Chondrocyte (in vitro differentiated cells): ENCODE results near the gene PHACTR1. TPM values are rescaled to one million over a fixed set of nuclear protein-coding genes. Genes with fewer than 3 reads are reported as not detected.

Experiments used
- DNase-seq: peaks from one replicate; pipeline ENCODE4 v3.0.0; 2021; ENCODE audit warnings: mixed read lengths, low spot score
- H3K27ac Mint-ChIP-seq: one replicate; pipeline ENCODE4 v1.8.0; 2021; ENCODE audit warnings: mild to moderate bottlenecking, moderate library complexity, mixed read lengths; ENCODE audit not compliant: unreplicated experiment
- H3K27me3 Mint-ChIP-seq: 2 replicates; pipeline ENCODE4 v1.8.0; 2021; ENCODE audit warnings: low read depth, mixed read lengths
- H3K36me3 Mint-ChIP-seq: 2 replicates; pipeline ENCODE4 v1.8.0; 2021; ENCODE audit warnings: low read depth, mixed read lengths
- H3K4me1 Mint-ChIP-seq: 2 replicates; pipeline ENCODE4 v1.8.0; 2021; ENCODE audit warnings: low read depth, mild to moderate bottlenecking, mixed read lengths
- H3K4me3 Mint-ChIP-seq: one replicate; pipeline ENCODE4 v1.8.0; 2021; ENCODE audit warnings: mild to moderate bottlenecking, moderate library complexity, mixed read lengths; ENCODE audit not compliant: unreplicated experiment
- H3K9me3 Mint-ChIP-seq: 2 replicates; pipeline ENCODE4 v1.8.0; 2021; ENCODE audit warnings: low read depth, mixed read lengths
- long read RNA-seq: library from polyadenylated mRNA; stranded (forward); transcript quantifications from one replicate; pipeline ENCODE4 v2.0.0, GENCODE V29; 2021
- total RNA-seq: library from RNA; stranded (reverse); gene quantifications from 3 replicates; pipeline ENCODE4 v1.2.1, GENCODE V29; 2021
- TF ChIP-seq, protein P1 (sequence below): fragments of 200-600 bp; sonication (generic); IDR thresholded peaks from 2 replicates; pipeline ENCODE4 v1.5.0; 2021; ENCODE audit warnings: antibody characterized with exemption, mild to moderate bottlenecking, moderate library complexity

PHACTR1 gene
- total RNA-seq, result 2.1 to 3.7 TPM (median 2.5 TPM) in 3 replicates
- long read RNA-seq, partial matches to known transcripts, result 0 of 1 reads
- long read RNA-seq, other reads (novel, unspliced or antisense), result 1 of 1 reads

DNA sequence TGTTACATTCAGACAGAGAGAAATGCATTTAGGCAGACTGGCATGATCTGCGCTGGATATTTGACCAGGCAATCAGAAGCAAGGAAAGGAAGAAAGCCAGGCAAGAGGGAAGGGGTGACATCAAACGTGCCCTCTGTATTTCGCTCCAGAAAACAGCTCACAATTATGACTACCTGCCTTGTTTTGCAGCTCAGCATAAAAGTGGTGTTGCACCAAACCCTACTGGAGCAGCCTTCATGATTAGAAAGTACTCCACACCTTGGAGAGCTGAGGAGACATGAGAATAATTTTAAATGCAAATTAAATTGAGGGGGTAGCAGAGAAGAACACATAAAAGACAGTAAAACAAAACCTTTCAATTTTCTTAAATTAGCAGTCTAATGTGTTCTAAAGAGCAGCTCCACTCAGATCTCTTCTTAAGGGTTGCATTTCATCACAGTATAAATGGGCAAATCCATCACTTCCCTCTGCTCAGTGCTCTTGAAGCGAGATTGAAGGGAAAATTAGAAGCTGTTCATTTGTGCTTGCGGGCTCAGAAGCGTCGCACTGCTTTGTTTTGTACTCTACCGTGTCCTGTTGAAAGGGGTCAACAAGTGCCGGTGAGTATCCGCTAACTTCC, at the start of gene PHACTR1:
Gene PHACTR1, plus strand, starts transcription at position 470 of the 619 bp plus-strand sequence.
- no peaks in the 10 kb centered on the region for H3K9me3 Mint-ChIP-seq

DNA sequence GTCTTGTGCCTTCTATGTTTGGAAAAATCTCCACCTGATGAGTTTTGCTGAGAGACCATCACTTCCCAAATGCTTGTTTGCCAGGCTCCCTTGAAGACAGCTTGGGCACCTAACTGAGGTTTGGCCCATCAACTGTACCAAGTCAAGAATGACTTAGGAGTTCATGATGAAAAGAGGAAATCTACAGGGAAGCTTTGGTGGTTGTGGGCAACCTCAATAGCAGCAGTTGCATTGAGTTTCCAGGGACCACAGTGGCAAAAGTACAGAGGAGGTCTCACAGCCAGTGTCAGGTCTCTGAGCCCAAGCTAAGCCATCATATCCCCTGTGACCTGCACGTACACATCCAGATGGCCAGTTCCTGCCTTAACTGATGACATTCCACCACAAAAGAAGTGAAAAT, 49.7 kb upstream of the PHACTR1 start:
- Mint-ChIP-seq H3K9me3 (no peaks in the 10 kb centered on the region), H3K36me3 (no peaks in the 10 kb centered on the region), H3K27ac (no peak overlapping the region), H3K4me1 (no peaks in the 10 kb centered on the region), H3K27me3 (peaks cover 14% of the 10 kb centered on the region), H3K4me3 (no peak overlapping the region)
- DNase-seq, result no peak
- TF ChIP-seq, protein P1, sequence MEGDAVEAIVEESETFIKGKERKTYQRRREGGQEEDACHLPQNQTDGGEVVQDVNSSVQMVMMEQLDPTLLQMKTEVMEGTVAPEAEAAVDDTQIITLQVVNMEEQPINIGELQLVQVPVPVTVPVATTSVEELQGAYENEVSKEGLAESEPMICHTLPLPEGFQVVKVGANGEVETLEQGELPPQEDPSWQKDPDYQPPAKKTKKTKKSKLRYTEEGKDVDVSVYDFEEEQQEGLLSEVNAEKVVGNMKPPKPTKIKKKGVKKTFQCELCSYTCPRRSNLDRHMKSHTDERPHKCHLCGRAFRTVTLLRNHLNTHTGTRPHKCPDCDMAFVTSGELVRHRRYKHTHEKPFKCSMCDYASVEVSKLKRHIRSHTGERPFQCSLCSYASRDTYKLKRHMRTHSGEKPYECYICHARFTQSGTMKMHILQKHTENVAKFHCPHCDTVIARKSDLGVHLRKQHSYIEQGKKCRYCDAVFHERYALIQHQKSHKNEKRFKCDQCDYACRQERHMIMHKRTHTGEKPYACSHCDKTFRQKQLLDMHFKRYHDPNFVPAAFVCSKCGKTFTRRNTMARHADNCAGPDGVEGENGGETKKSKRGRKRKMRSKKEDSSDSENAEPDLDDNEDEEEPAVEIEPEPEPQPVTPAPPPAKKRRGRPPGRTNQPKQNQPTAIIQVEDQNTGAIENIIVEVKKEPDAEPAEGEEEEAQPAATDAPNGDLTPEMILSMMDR, result no peak

More for the DNA sequence above, at the start of gene PHACTR1:
- DNase-seq, result no peak
- Mint-ChIP-seq H3K4me1 (peaks cover 8% of the 10 kb centered on the region), H3K27ac (no peak within 1 kb of the TSS), H3K36me3 (no peaks in the 10 kb centered on the region), H3K4me3 (no peak within 1 kb of the TSS), H3K27me3 (peaks cover 11% of the 10 kb centered on the region)
- TF ChIP-seq, protein P1, result no peak

DNA sequence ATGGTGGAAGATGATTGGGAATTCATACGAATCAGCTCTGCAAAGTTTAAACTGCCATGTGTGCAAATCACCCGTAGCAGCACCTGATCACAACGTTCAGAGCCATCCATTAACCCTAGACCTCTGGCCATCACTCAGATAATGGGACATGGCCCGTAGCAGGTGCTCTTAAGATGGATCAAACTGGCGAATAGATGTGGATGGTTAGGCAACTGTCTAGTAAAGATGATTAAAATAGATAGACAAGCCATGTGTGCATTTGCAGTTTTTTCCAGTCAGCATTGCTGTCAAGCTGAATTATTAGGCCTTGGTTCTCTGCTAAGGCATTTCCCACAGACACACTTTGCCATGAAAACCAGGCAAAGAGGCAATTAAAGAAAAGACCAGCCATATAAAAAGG, 40.6 kb upstream of the PHACTR1 start:
- Mint-ChIP-seq H3K4me1 (no peaks in the 10 kb centered on the region), H3K9me3 (no peaks in the 10 kb centered on the region), H3K4me3 (no peak overlapping the region), H3K36me3 (no peaks in the 10 kb centered on the region), H3K27ac (no peak overlapping the region), H3K27me3 (peaks cover 19% of the 10 kb centered on the region)
- TF ChIP-seq, protein P1, result no peak
- DNase-seq, result no peak

DNA sequence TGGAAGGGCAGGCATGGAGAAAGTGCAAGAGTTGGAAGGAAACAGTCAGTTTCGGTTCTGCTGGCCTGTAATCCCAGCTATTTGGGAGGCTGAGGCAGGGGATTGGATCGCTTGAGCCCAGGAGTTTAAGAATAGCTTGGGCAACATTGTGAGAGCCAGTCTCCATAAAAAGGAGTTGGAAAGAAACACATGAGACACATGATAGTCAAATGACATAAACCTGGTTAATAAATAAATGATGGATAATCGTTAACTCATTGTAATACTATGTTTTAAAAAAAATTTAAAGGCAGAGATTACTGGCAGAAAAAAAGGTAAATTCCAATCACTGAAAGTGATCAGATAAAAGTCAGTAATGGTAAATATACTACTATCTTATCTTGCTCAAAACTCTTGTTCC, 37.2 kb upstream of the PHACTR1 start:
- DNase-seq, result no peak
- Mint-ChIP-seq H3K36me3 (no peaks in the 10 kb centered on the region), H3K9me3 (peaks cover 3% of the 10 kb centered on the region), H3K4me3 (no peak overlapping the region), H3K27me3 (peaks cover 23% of the 10 kb centered on the region), H3K27ac (no peak overlapping the region), H3K4me1 (no peaks in the 10 kb centered on the region)
- TF ChIP-seq, protein P1, result no peak

DNA sequence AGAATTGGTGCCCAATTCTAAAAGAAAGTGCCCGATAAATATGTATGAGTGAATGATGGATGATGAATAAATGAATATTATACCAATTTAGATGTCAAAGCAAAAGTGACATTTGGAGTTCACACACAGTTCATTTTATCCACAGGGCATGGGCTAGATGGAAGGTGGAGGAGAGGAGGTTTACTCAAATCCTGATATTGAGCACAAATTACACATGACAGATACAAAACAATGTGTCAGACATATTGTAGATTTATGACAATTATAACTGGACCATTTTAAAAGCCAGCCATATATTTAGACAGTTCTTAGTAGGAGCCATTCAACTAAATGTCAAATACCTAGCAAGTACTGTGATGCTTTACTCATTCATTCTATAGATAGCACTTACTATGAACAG, 23.4 kb upstream of the PHACTR1 start:
- Mint-ChIP-seq H3K36me3 (no peaks in the 10 kb centered on the region), H3K4me1 (no peaks in the 10 kb centered on the region), H3K27me3 (peaks cover 47% of the 10 kb centered on the region), H3K9me3 (no peaks in the 10 kb centered on the region), H3K27ac (no peak overlapping the region), H3K4me3 (no peak overlapping the region)
- TF ChIP-seq, protein P1, result no peak
- no peak for DNase-seq
